Rectal smooth muscle tissue (tissue), 1 donor: ENCODE results near the gene RASEF.

ENCODE experiments used
- H3K27ac ChIP-seq: one replicate; pipeline ENCODE4 v1.7.0; 2013; ENCODE audit warnings: low read depth, low read length, inconsistent platforms
- H3K27me3 ChIP-seq: one replicate; pipeline ENCODE4 v1.7.0; 2013; ENCODE audit warnings: low read length; ENCODE audit not compliant: control insufficient read depth, insufficient read depth
- H3K36me3 ChIP-seq: one replicate; pipeline ENCODE4 v1.7.0; 2013; ENCODE audit warnings: low read length; ENCODE audit not compliant: control insufficient read depth, insufficient read depth
- H3K4me1 ChIP-seq: one replicate; pipeline ENCODE4 v1.7.0; 2013; ENCODE audit warnings: low read length; ENCODE audit not compliant: control insufficient read depth, insufficient read depth
- H3K4me3 ChIP-seq: one replicate; pipeline ENCODE4 v1.7.0; 2013; ENCODE audit warnings: low read length
- H3K9ac ChIP-seq: one replicate; pipeline ENCODE4 v1.7.0; 2013; ENCODE audit warnings: low read length

Gene RASEF

GRCh38 chr9:83005361-83005760, 57.6 kb downstream of the RASEF start:
- H3K27me3 ChIP-seq = no peaks in the 10 kb centered on the region
- H3K4me3 ChIP-seq = no peak overlapping the region
- no peaks in the 10 kb centered on the region for H3K4me1 ChIP-seq
- no peak overlapping the region for H3K27ac ChIP-seq
- no peaks in the 10 kb centered on the region for H3K36me3 ChIP-seq
- no peak overlapping the region for H3K9ac ChIP-seq

DNA sequence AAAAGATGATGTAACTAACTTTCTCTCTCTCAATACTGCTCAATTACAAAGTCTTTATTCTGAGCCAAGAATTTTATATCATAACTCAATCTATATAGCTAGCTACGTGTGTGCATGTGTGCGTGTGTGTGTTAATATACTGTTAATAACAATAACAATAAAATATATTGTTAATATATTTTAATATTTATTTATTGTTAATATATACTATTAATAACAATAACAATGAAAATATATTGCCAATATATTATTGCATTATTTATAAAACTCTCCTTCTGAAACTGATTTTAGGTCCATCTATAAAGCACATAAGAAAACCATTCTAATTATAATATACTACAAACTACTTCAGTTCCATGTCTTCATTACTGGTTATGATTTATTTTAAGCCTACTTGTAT, 60.6 kb downstream of the RASEF start:
- Histone ChIP-seq H3K27me3 (no peaks in the 10 kb centered on the region), H3K9ac (no peak overlapping the region), H3K4me3 (no peak overlapping the region), H3K36me3 (no peaks in the 10 kb centered on the region), H3K4me1 (no peaks in the 10 kb centered on the region), H3K27ac (no peak overlapping the region)

DNA sequence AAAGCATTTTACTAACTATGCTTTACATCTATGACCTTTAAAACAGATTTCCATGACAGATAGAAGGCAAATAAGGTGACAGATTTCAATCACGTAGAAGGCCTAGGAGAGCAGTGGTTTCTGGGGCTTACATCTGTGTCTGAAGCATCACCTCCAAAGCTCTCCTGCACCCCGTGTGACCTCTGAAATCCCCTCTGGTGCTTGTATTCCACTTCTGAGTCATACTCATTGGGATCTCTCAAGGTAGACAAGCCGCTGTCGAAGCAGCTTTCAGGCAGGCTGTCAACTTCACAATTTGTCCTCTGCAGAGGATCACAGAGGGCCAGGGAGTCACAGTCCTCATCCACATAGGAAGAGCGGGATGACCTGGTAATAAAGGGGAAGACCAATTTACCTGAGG, 62.2 kb downstream of the RASEF start:
- Histone ChIP-seq H3K27me3 (no peaks in the 10 kb centered on the region), H3K4me1 (no peaks in the 10 kb centered on the region), H3K4me3 (no peak overlapping the region), H3K36me3 (no peaks in the 10 kb centered on the region), H3K9ac (no peak overlapping the region), H3K27ac (no peak overlapping the region)

- Histone ChIP-seq H3K36me3 (no peaks in the 10 kb centered on the region), H3K9ac (no peak overlapping the region), H3K4me3 (no peak overlapping the region), H3K4me1 (no peaks in the 10 kb centered on the region), H3K27ac (no peak overlapping the region), H3K27me3 (no peaks in the 10 kb centered on the region)
Measured at GRCh38 chr9:82998409-82998808, 64.5 kb downstream of the RASEF start.

DNA sequence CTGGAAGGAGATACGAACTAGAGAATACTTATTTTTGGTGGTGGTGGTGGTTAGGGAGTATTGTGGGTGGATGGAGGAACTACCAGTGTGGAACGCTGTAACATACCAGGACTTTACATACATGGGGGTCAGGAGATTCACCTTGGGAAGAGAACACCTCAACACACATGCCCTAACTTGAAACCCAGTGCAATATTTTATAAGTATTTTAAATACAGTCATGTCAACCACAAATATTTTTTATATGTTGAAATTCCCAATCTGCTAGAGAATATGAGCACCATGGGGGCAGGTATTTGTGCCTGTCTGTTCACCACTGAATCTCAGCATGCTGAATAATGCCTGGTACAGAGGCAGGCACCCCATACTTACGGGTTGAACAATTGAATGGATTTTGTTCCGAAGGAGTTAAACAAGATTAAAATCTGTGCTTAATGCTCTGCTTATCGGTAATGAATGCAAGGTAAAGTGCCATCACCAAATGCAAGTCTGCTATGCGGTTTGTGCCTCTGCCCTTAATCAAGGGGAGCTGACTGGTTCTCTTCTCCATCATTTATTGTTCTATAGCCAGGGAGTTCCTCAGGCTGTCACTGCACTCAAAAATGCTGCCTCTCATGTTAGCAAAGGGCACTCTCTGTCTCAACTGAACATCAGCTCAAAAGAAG, 65.3 kb downstream of the RASEF start:
- no peaks in the 10 kb centered on the region for H3K4me1 ChIP-seq

GRCh38 chr9:82996941-82997340, 66.0 kb downstream of the RASEF start:
- Histone ChIP-seq H3K4me3 (no peak overlapping the region), H3K4me1 (no peaks in the 10 kb centered on the region), H3K36me3 (no peaks in the 10 kb centered on the region), H3K27me3 (no peaks in the 10 kb centered on the region), H3K27ac (no peak overlapping the region), H3K9ac (no peak overlapping the region)

More for the DNA sequence above, 65.3 kb downstream of the RASEF start:
- Histone ChIP-seq H3K27me3 (no peaks in the 10 kb centered on the region), H3K36me3 (no peaks in the 10 kb centered on the region), H3K9ac (no peak overlapping the region), H3K27ac (no peak overlapping the region), H3K4me3 (no peak overlapping the region)

GRCh38 chr9:82993856-82994605, 68.9 kb downstream of the RASEF start:
- Histone ChIP-seq H3K36me3 (no peaks in the 10 kb centered on the region), H3K27me3 (no peaks in the 10 kb centered on the region), H3K9ac (no peak overlapping the region), H3K4me3 (no peak overlapping the region), H3K4me1 (no peaks in the 10 kb centered on the region), H3K27ac (no peak overlapping the region)

DNA sequence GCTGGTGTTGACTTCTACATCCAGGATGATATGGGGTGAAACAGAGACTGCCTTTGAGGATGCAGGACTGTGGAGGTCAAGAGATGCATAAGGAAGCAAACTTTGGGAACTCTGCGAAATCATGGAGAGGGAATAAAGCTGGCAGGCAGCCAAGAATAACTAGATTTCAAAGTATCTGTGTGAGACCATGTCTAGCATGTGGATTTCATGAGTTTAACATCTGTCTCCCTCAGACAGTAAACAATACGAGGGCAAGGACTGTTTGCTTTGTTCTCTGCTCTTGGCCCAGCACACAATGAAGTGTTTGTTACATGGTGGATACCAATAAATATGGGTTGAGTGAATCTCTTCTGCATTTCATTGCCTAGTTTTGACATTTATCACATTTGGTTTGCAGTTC, 71.3 kb downstream of the RASEF start:
- Histone ChIP-seq H3K36me3 (no peaks in the 10 kb centered on the region), H3K4me3 (no peak overlapping the region), H3K27ac (no peak overlapping the region), H3K9ac (no peak overlapping the region), H3K4me1 (no peaks in the 10 kb centered on the region), H3K27me3 (no peaks in the 10 kb centered on the region)

GRCh38 chr9:82989929-82990328, 73.0 kb downstream of the RASEF start:
- H3K27me3 ChIP-seq = no peaks in the 10 kb centered on the region
- H3K4me3 ChIP-seq = no peak overlapping the region
- no peaks in the 10 kb centered on the region for H3K4me1 ChIP-seq
- H3K27ac ChIP-seq = no peak overlapping the region
- H3K9ac ChIP-seq = no peak overlapping the region
- no peaks in the 10 kb centered on the region for H3K36me3 ChIP-seq

DNA sequence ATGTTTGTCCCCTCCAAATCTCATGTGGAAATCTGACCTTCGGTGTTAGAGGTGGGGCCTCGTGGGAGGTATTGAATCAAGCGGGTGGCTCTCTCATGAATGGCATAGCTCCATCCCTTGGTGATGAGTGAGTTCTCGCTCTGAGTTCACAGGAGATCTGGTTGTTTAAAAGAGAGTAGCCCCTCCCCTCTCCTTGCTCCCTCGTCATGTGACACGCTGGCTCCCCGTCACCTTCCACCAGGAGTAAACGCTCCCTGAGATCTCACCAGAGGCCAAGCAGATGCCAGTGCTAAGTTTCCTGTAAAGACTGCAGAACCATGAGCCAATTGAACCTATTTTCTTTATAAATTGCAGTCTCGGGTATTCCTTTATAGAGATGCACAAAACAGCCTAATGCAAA, 74.5 kb downstream of the RASEF start:
- H3K9ac ChIP-seq = no peak overlapping the region
- H3K27ac ChIP-seq = no peak overlapping the region
- no peaks in the 10 kb centered on the region for H3K27me3 ChIP-seq
- H3K4me3 ChIP-seq = no peak overlapping the region
- H3K4me1 ChIP-seq = no peaks in the 10 kb centered on the region
- H3K36me3 ChIP-seq = no peaks in the 10 kb centered on the region

- Histone ChIP-seq H3K4me1 (no peaks in the 10 kb centered on the region), H3K27me3 (no peaks in the 10 kb centered on the region), H3K27ac (no peak overlapping the region), H3K4me3 (no peak overlapping the region), H3K36me3 (no peaks in the 10 kb centered on the region), H3K9ac (no peak overlapping the region)
Measured at GRCh38 chr9:82987370-82988189, 75.4 kb downstream of the RASEF start.

GRCh38 chr9:82981552-82981951, 81.4 kb downstream of the RASEF start:
- no peak overlapping the region for H3K4me3 ChIP-seq
- H3K9ac ChIP-seq = no peak overlapping the region
- no peaks in the 10 kb centered on the region for H3K4me1 ChIP-seq
- no peaks in the 10 kb centered on the region for H3K36me3 ChIP-seq
- H3K27ac ChIP-seq = no peak overlapping the region
- no peaks in the 10 kb centered on the region for H3K27me3 ChIP-seq
